GM19468 (cell line): ENCODE results near the gene DDN.

ENCODE experiments used
- ATAC-seq: cut with Tn5 transposase; IDR thresholded peaks from one replicate; pipeline ENCODE4 v1.9.1; 2021; ENCODE audit warnings: mild to moderate bottlenecking, moderate library complexity, moderate number of reproducible peaks; ENCODE audit not compliant: unreplicated experiment; ENCODE audit errors: extremely low read depth

Gene DDN

GRCh38 chr12:49015196-49015595, 16.0 kb upstream of the DDN start:
- ATAC-seq: no peak

- ATAC-seq: no peak
Measured at GRCh38 chr12:49014547-49014946, 15.4 kb upstream of the DDN start.

- no peak for ATAC-seq
Measured at GRCh38 chr12:49013428-49013827, 14.3 kb upstream of the DDN start.

- ATAC-seq: no peak
Measured at GRCh38 chr12:49012739-49013138, 13.6 kb upstream of the DDN start.

- ATAC-seq: no peak
Measured at GRCh38 chr12:49010092-49010668, 11.0 kb upstream of the DDN start.

- no peak for ATAC-seq
Measured at GRCh38 chr12:49008943-49009342, 9.8 kb upstream of the DDN start.

- ATAC-seq: no peak
Measured at GRCh38 chr12:49000346-49000745, 1.2 kb upstream of the DDN start.

- no peak for ATAC-seq
Measured at GRCh38 chr12:48998497-48999353, 450 bp downstream of the DDN start.

- ATAC-seq: no peak
Measured at GRCh38 chr12:48997719-48998496, 1.3 kb downstream of the DDN start.

GRCh38 chr12:48996794-48997718, 2.1 kb downstream of the DDN start:
- ATAC-seq: no peak

- no peak for ATAC-seq
Measured at GRCh38 chr12:48995086-48995879, 3.9 kb downstream of the DDN start.

- ATAC-seq: no peak
Measured at GRCh38 chr12:48994224-48995085, 4.7 kb downstream of the DDN start.

- ATAC-seq: no peak
Measured at GRCh38 chr12:48993787-48994186, 5.4 kb downstream of the DDN start.

- ATAC-seq: no peak
Measured at GRCh38 chr12:48991247-48992050, 7.7 kb downstream of the DDN start.

GRCh38 chr12:48990552-48990951, 8.6 kb downstream of the DDN start:
- no peak for ATAC-seq

GRCh38 chr12:48988030-48988649, 11.0 kb downstream of the DDN start:
- ATAC-seq: no peak

- no peak for ATAC-seq
Measured at GRCh38 chr12:48986720-48987291, 12.4 kb downstream of the DDN start.
